GM12892 (cell line): ENCODE data around the gene TNFRSF1B.

Experiments used
- POLR2A ChIP-seq: IDR thresholded peaks from 2 replicates; pipeline ENCODE4 v1.6.1; 2011; ENCODE audit warnings: low read depth, low read length, control low read depth
- TAF1 ChIP-seq: IDR thresholded peaks from 2 replicates; pipeline ENCODE4 v1.6.1; 2011; ENCODE audit warnings: low read depth, mild to moderate bottlenecking, control low read depth, low read length, borderline replicate concordance

GRCh38 chr1:12204140-12204539 lies 37.3 kb downstream of the TNFRSF1B start:
- TF ChIP-seq POLR2A (no peak), TAF1 (no peak)
